GM19455 (cell line): ENCODE data around the gene BEND5.

Source experiments
- ATAC-seq: cut with Tn5 transposase; IDR thresholded peaks from one replicate; pipeline ENCODE4 v1.9.1; 2021; ENCODE audit not compliant: unreplicated experiment

Gene BEND5

GRCh38 chr1:48683839-48684238 lies 92.9 kb downstream of the BEND5 start:
- ATAC-seq: no peak

DNA sequence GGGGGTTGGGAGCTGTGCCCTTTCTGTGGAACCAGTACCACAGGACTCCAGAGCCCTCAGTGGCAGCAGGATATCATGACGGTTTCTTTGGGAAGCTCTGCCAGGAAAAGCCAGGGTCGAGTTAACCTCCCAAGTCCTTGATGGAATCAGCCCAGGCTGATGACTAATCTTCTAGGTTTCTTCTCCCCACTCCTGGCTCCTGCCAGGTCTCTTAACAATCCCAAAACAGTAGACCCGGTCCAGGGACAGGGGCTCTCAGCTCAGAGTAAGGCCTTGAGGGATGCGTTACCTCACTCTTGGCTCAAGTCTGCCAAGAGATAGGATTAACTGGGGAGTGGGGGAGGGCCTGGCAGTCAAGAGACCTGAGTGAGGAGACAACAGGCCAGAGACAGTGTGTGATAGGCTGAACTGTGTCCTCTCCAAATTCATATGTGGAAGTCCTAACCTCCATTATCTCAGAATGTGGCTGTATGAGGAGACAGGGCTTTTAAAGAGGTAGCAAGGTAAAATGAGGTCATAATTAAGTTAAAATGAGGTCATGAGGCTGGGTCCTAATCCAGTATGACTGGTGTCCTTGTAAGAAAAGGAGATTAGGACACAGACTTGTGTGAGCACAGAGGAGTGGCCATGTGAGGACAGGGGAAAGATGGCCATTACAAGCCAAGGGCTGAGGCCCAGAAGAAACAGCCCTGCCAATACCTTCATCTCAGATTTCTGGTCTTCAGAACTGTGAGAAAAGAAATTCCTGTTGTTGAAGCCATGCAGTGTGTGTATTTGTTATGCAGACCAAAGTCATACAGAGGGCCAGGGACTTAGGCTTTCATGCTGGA lies 95.0 kb downstream of the BEND5 start:
- ATAC-seq: no peak

- ATAC-seq: no peak
Measured at GRCh38 chr1:48680411-48681035, 96.2 kb downstream of the BEND5 start.

DNA sequence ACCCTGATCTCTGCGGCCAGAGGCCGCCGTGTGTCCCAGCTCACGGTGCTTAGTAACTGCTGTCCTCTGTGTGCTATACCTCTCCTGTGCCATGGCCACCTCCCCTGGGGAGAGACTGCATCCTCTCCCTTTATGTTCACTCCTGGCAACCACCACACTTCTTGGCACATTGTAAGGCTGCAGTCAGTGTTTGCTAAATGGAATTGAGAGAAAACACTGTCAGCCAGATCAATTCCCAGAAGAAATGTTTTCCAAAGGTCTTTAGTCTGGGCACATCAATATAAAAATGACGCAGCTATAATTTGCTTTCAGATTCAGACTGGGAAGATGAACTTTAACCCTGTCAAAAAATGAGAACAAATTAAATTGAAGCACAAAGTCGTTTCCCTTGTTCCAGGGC lies 96.8 kb downstream of the BEND5 start:
- ATAC-seq: no peak

DNA sequence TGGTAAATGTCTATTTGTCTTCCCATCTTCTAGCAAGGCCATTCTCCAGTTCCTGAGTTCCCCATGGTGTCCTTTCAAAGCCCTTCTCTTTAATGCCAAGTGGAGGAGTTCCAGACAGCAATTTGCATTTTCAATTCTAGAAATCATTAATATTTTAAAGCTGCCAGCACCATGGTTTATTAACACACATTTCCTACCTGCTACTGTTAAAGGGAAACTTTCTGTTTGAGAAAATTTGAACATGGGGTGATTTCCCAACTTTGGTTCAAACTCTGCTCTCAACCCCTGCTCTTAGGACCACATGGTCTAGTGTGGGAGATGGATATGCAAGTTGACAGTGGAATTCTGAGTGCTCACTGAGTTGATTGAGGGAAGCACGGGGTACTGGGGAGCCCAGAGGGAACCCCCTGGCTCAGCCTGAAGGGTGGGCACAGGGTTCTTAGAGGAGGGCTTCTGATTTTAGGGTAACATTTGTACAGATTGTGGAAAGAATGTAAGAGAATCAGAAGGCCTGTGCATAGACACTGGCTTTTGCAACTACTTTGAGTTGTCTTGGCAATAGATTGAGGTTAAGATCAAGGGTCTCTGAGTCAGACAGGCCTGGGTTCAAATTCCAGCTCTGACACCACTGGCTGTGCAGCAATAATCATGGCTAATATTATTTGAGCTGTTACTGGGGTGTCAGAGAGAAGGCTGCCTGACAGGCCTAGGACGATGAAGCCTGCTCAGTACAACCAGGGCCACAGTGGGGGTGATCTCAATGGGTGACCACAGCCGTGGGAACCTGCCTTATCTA lies 97.8 kb downstream of the BEND5 start:
- ATAC-seq: no peak
